HepG2 (cell line): ENCODE results near the gene IL2RG. TPM values are rescaled to one million over a fixed set of nuclear protein-coding genes. Genes with fewer than 3 reads are reported as not detected.

Source experiments
- ATAC-seq: fragments of 200-7000 bp; cut with Tn5 transposase; 3 replicates; pipeline ENCODE4 v1.9.1; 2020; ENCODE audit warnings: mild to moderate bottlenecking, moderate library complexity
- BruUV-seq: library from RNA; stranded (reverse); fragments of 400-500 nt; replicated peaks from 2 replicates; lab custom pipeline; 2021; lab: Mats Ljungman, UMichigan
- CTCF ChIA-PET: fragments of 300-600 bp; formaldehyde crosslinking; extraction: SDS; loops from one replicate; lab custom pipeline; 2021; ENCODE audit warnings: low total read pairs, inconsistent platforms, low intra/inter-chr PET ratio; lab: Yijun Ruan, JAX
- POLR2A ChIA-PET: fragments of 350-600 bp; sonication (Branson Sonifier 250); formaldehyde crosslinking; loops from one replicate; lab custom pipeline; 2020; ENCODE audit warnings: antibody characterized with exemption, inconsistent platforms; lab: Yijun Ruan, JAX
- DNase-seq: peaks from one replicate; pipeline ENCODE4 v3.0.0-alpha.2; 2015; ENCODE audit warnings: low spot score
- FAIRE-seq: peaks from 3 replicates; lab custom pipeline; 2011; peaks lifted over from hg19 to GRCh38; lab: Jason Lieb, UNC
- H2AFZ ChIP-seq: one replicate; pipeline ENCODE4 v1.6.1; 2011; ENCODE audit warnings: low read length, inconsistent platforms
- H3K27ac ChIP-seq: fragments of 300-600 bp; 3 replicates; pipeline ENCODE4 v1.8.0; 2011; ENCODE audit warnings: mixed run types, mild to moderate bottlenecking, mixed read lengths, low read length, inconsistent platforms; ENCODE audit not compliant: insufficient read depth; ENCODE audit errors: extremely low read length
- H3K27me3 ChIP-seq, 2 experiments: fragments of 200-600 bp in 1 of 2; 2 replicates in 1 of 2; 3 replicates in 1 of 2; pipeline versions ENCODE4 v1.6.0 to v1.8.0; 2011; ENCODE audit warnings: low read length in 2 of 2, mild to moderate bottlenecking in 2 of 2, moderate library complexity in 2 of 2, inconsistent platforms in 1 of 2; ENCODE audit not compliant: insufficient read depth in 2 of 2, control insufficient read depth in 1 of 2
- H3K36me3 ChIP-seq, 2 experiments: fragments of 200-600 bp in 1 of 2; replicated peaks in 1 of 2; 2 replicates in 1 of 2; 3 replicates in 1 of 2; pipeline versions ENCODE4 v1.5.1 to v1.8.0; 2011; ENCODE audit warnings: low read length in 2 of 2, inconsistent platforms in 1 of 2; ENCODE audit not compliant: insufficient read depth in 2 of 2, control insufficient read depth in 1 of 2
- H3K4me1 ChIP-seq: 2 replicates; pipeline ENCODE4 v1.5.1; 2012; ENCODE audit warnings: low read length, inconsistent platforms; ENCODE audit not compliant: insufficient read depth
- H3K4me2 ChIP-seq: 2 replicates; pipeline ENCODE4 v1.6.0; 2011; ENCODE audit warnings: low read depth, low read length, inconsistent platforms
- H3K4me3 ChIP-seq, 3 experiments: fragments of 200-600 bp in 1 of 3; sonication (generic), shearing (Covaris generic) in 1 of 3; replicated peaks in 1 of 3; 2 replicates each; pipeline ENCODE4 v1.5.1; 2011 to 2016; ENCODE audit warnings: low read length in 3 of 3, inconsistent platforms in 2 of 3, low read depth in 2 of 3, mild to moderate bottlenecking in 2 of 3, control low read depth in 1 of 3, mixed read lengths in 1 of 3; ENCODE audit not compliant: insufficient read depth in 1 of 3
- H3K79me2 ChIP-seq: one replicate; pipeline ENCODE4 v1.6.1; 2011; ENCODE audit warnings: low read length, inconsistent platforms; ENCODE audit not compliant: insufficient read depth
- H3K9ac ChIP-seq: 2 replicates; pipeline ENCODE4 v1.6.0; 2011; ENCODE audit warnings: mild to moderate bottlenecking, low read depth, low read length, inconsistent platforms; ENCODE audit not compliant: insufficient read depth
- H3K9me3 ChIP-seq: 2 replicates; pipeline ENCODE4 v1.5.1; 2012; ENCODE audit warnings: mild to moderate bottlenecking, low read length
- H4K20me1 ChIP-seq: 2 replicates; pipeline ENCODE4 v1.6.0; 2011; ENCODE audit warnings: inconsistent platforms, mild to moderate bottlenecking, low read length, moderate library complexity; ENCODE audit not compliant: insufficient read depth
- ARID3A ChIP-seq: IDR thresholded peaks from 2 replicates; pipeline ENCODE4 v1.6.1; 2012; ENCODE audit warnings: low read depth, low read length, improper control_type of control experiment
- ATF4 ChIP-seq, 2 experiments: fragments of 450-650 bp in 1 of 2; sonication (generic) in 1 of 2; formaldehyde crosslinking; IDR thresholded peaks; 2 replicates each; pipeline versions ENCODE4 v1.5.0 to v1.8.0; 2020 to 2022; ENCODE audit warnings: mild to moderate bottlenecking in 1 of 2, missing genetic modification reagents in 1 of 2
- TIGD3 ChIP-seq: sonication (generic); formaldehyde crosslinking; IDR thresholded peaks from 2 replicates; pipeline ENCODE4 v1.5.1; 2020; ENCODE audit warnings: mild to moderate bottlenecking, missing genetic modification reagents, borderline replicate concordance
- UBTF ChIP-seq: sonication (generic); formaldehyde crosslinking; IDR thresholded peaks from 2 replicates; pipeline ENCODE4 v1.4.0; 2020; ENCODE audit warnings: mild to moderate bottlenecking, missing genetic modification reagents
- ZNF672 ChIP-seq: sonication (generic); formaldehyde crosslinking; IDR thresholded peaks from 2 replicates; pipeline ENCODE4 v1.8.1; 2022; ENCODE audit warnings: missing genetic modification reagents
- WGBS: methylation state at CpG from one replicate; pipeline ENCODE4 v1.1.6; 2017; ENCODE audit warnings: low lambda C conversion rate; 5-methylcytosine and 5-hydroxymethylcytosine counted together
- in situ Hi-C: cut with HindIII; loops from 2 replicates; pipeline ENCODE4 v1.10.0; 2017; ENCODE audit warnings: low pct_unique_long_range_greater_than_20kb; ENCODE audit not compliant: extremely low pct_ligation_motif_present
- intact Hi-C: fragments of 100-400 bp; cut with micrococcal nuclease; formaldehyde crosslinking; loops from one replicate; pipeline ENCODE4 v1.10.0; 2022; ENCODE audit not compliant: unreplicated experiment
- polyA plus RNA-seq, 8 experiments: library from polyadenylated mRNA; depleted of rRNA in 3 of 8; stranded (reverse) in 7 of 8; unstranded in 1 of 8; fragments of >200 nt; fragmentation: Illumina TruSeq in 4 of 8; extraction: Trizol in 4 of 8; gene quantifications; 2 replicates each; pipeline versions ENCODE4 v1.2.1 to v1.2.3, GENCODE V29; 2011 to 2016; ENCODE audit warnings: low read depth in 4 of 8, missing spikeins in 1 of 8, mixed read lengths in 1 of 8; ENCODE audit not compliant: insufficient read depth in 1 of 8
- total RNA-seq, 5 experiments: library from RNA; depleted of rRNA; stranded (reverse); fragments of >200 nt; fragmentation: Illumina TruSeq; extraction: Trizol; gene quantifications; 2 replicates each; pipeline ENCODE4 v1.2.3, GENCODE V29; 2016; ENCODE audit warnings: low read depth in 1 of 5

IL2RG gene
- total and polyA plus RNA-seq, 2 of the 13 experiments (the other 11 are each of a cell fraction or from before 2014, with no cell fraction given), result 0.98 TPM; not detected in 1

- H3K9ac ChIP-seq, result peak overlapping the region; percentile 60
- no peaks in the 10 kb centered on the region; a peak in 1 of 5 replicates for H3K27me3 ChIP-seq
- H3K4me3 ChIP-seq, result peak overlapping the region; percentile 66 to 75 (median 73)
- no peaks in the 10 kb centered on the region for H4K20me1 ChIP-seq
- H3K9me3 ChIP-seq, result no peaks in the 10 kb centered on the region
- H3K36me3 ChIP-seq, result no peaks in the 10 kb centered on the region
- no peak for FAIRE-seq
- ChIA-PET POLR2A (interaction anchor here (1.4 kb wide), 1 partner anchor 21 kb away, joined by 6 read pairs; the partner anchor contains the start of gene MED12), CTCF (no interaction called here)
- H3K4me2 ChIP-seq, result peak overlapping the region; percentile 73
- in situ Hi-C loops (no loop called here), intact Hi-C loops (loop anchor here (5.0 kb wide), 1 partner anchor 86 kb away; no protein-coding TSS in a partner anchor)
- peaks cover 29% of the 10 kb centered on the region for H3K4me1 ChIP-seq
- H2AFZ ChIP-seq, result no peak overlapping the region
- H3K79me2 ChIP-seq, result no peaks in the 10 kb centered on the region
- peak; percentile 32 for ATAC-seq
- TF ChIP-seq ARID3A, result no peak
- no peak for TF ChIP-seq ZNF672 (CRISPR knock-in tag)
- no peak for DNase-seq
- peak overlapping the region; percentile 45 for H3K27ac ChIP-seq
- WGBS, result 5% methylated on average over 4 of the region's 9 CpGs
- no TSS peak for BruUV-seq
These were observed 14.7 kb downstream of the IL2RG start for GRCh38 chrX:71096760-71097032.

- no peaks in the 10 kb centered on the region; a peak in 1 of 5 replicates for H3K27me3 ChIP-seq
- no peaks in the 10 kb centered on the region for H3K79me2 ChIP-seq
- no peaks in the 10 kb centered on the region for H3K9me3 ChIP-seq
- TSS peak; percentile 91 for BruUV-seq
- ATAC-seq (peak; percentile 68), FAIRE-seq (no peak), DNase-seq (no peak)
- peak overlapping the region; percentile 66 to 75 (median 73) for H3K4me3 ChIP-seq
- WGBS, result 2% methylated on average over 24 of the region's 46 CpGs
- H3K27ac ChIP-seq, result peak overlapping the region; percentile 45
- H2AFZ ChIP-seq, result no peak overlapping the region
- intact Hi-C loops (loop anchor here (5.0 kb wide), 1 partner anchor 86 kb away; no protein-coding TSS in a partner anchor), in situ Hi-C loops (no loop called here)
- H3K36me3 ChIP-seq, result no peaks in the 10 kb centered on the region
- POLR2A ChIA-PET, result interaction anchor here (1.4 kb wide), 1 partner anchor 22 kb away, joined by 6 read pairs; the partner anchor contains the start of gene MED12
- peaks cover 29% of the 10 kb centered on the region for H3K4me1 ChIP-seq
- H3K4me2 ChIP-seq, result peak overlapping the region; percentile 73
- H4K20me1 ChIP-seq, result no peaks in the 10 kb centered on the region
- H3K9ac ChIP-seq, result peak overlapping the region; percentile 60
- CTCF ChIA-PET, result no interaction called here
- TF ChIP-seq UBTF, result peak; percentile 38; the same call in 1 of the 2 replicates
- TF ChIP-seq ATF4 (CRISPR knock-in tag; IDR thresholded peaks at IDR 0.05), result no peak
- no peak for TF ChIP-seq TIGD3 (CRISPR knock-in tag)
These were observed 15.2 kb downstream of the IL2RG start for GRCh38 chrX:71095981-71096759.
